Measurements from ENCODE around the gene MILR1.

GRCh38 chr17:64442541-64442971 is 6.4 kb upstream of the MILR1 start:
- TF ChIP-seq, protein P1, sequence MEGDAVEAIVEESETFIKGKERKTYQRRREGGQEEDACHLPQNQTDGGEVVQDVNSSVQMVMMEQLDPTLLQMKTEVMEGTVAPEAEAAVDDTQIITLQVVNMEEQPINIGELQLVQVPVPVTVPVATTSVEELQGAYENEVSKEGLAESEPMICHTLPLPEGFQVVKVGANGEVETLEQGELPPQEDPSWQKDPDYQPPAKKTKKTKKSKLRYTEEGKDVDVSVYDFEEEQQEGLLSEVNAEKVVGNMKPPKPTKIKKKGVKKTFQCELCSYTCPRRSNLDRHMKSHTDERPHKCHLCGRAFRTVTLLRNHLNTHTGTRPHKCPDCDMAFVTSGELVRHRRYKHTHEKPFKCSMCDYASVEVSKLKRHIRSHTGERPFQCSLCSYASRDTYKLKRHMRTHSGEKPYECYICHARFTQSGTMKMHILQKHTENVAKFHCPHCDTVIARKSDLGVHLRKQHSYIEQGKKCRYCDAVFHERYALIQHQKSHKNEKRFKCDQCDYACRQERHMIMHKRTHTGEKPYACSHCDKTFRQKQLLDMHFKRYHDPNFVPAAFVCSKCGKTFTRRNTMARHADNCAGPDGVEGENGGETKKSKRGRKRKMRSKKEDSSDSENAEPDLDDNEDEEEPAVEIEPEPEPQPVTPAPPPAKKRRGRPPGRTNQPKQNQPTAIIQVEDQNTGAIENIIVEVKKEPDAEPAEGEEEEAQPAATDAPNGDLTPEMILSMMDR (conservative IDR thresholded peaks at IDR 0.05; ENCODE audit: low read depth in 2 of 2) = no peak
- TF ChIP-seq POLR2AphosphoS5 (IDR thresholded peaks at IDR 0.05; ENCODE audit: low read depth) (no peak), ZNF331 (CRISPR knock-in tag; IDR thresholded peaks at IDR 0.05; ENCODE audit: low read depth) (no peak), EZH2 (IDR thresholded peaks at IDR 0.05; ENCODE audit: low read depth, unreplicated experiment) (no peak), EZH2phosphoT487 (IDR thresholded peaks at IDR 0.05; ENCODE audit: unreplicated experiment) (no peak), ZNF114 (CRISPR knock-in tag; IDR thresholded peaks at IDR 0.05) (no peak), NANOG (IDR thresholded peaks at IDR 0.05; ENCODE audit: borderline replicate concordance) (no peak)
- TF ChIP-seq, protein P2, sequence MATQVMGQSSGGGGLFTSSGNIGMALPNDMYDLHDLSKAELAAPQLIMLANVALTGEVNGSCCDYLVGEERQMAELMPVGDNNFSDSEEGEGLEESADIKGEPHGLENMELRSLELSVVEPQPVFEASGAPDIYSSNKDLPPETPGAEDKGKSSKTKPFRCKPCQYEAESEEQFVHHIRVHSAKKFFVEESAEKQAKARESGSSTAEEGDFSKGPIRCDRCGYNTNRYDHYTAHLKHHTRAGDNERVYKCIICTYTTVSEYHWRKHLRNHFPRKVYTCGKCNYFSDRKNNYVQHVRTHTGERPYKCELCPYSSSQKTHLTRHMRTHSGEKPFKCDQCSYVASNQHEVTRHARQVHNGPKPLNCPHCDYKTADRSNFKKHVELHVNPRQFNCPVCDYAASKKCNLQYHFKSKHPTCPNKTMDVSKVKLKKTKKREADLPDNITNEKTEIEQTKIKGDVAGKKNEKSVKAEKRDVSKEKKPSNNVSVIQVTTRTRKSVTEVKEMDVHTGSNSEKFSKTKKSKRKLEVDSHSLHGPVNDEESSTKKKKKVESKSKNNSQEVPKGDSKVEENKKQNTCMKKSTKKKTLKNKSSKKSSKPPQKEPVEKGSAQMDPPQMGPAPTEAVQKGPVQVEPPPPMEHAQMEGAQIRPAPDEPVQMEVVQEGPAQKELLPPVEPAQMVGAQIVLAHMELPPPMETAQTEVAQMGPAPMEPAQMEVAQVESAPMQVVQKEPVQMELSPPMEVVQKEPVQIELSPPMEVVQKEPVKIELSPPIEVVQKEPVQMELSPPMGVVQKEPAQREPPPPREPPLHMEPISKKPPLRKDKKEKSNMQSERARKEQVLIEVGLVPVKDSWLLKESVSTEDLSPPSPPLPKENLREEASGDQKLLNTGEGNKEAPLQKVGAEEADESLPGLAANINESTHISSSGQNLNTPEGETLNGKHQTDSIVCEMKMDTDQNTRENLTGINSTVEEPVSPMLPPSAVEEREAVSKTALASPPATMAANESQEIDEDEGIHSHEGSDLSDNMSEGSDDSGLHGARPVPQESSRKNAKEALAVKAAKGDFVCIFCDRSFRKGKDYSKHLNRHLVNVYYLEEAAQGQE (IDR thresholded peaks at IDR 0.05; ENCODE audit: unreplicated experiment) = no peak
